T-helper 2 cell treated with Interferon-gamma antibody and Interleukin-4, amounts not matched to agents 100 ng/mL and 5 ng/mL, for 36 hours (primary cell): ENCODE measurements around the gene HABP2. TPM values are rescaled to one million over a fixed set of nuclear protein-coding genes. Genes with fewer than 3 reads are reported as not detected.

Experiments used
- intact Hi-C: fragments of 100-400 bp; cut with micrococcal nuclease; formaldehyde crosslinking; loops from one replicate; pipeline ENCODE4 v1.15.1; 2023
- total RNA-seq: library from RNA; stranded (reverse); gene quantifications from 2 replicates; pipeline ENCODE4 v1.2.3, GENCODE V29; 2022

The HABP2 gene
- total RNA-seq, 1 donor from 2014 or later: not detected

DNA sequence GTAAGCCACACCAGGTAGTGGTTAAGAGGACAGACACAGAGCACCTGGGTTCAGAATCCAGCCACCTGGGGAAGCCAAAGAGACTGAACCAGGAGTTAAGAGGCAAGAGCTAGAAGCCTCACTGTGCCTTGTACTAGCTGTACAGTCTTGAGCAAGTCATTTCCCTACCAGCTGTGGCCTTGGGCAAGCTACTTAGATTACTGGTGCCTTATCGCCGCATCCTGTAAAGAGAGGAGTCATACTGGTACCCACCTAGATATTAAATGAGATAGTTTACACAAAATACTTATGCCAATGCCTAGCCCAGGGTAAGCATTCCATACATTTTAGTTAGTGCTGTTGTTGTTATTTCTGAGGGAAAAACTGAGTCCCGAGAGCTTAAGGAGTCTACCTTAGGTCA is 47.7 kb downstream of the HABP2 start:
- intact Hi-C loops: no loop called here

DNA sequence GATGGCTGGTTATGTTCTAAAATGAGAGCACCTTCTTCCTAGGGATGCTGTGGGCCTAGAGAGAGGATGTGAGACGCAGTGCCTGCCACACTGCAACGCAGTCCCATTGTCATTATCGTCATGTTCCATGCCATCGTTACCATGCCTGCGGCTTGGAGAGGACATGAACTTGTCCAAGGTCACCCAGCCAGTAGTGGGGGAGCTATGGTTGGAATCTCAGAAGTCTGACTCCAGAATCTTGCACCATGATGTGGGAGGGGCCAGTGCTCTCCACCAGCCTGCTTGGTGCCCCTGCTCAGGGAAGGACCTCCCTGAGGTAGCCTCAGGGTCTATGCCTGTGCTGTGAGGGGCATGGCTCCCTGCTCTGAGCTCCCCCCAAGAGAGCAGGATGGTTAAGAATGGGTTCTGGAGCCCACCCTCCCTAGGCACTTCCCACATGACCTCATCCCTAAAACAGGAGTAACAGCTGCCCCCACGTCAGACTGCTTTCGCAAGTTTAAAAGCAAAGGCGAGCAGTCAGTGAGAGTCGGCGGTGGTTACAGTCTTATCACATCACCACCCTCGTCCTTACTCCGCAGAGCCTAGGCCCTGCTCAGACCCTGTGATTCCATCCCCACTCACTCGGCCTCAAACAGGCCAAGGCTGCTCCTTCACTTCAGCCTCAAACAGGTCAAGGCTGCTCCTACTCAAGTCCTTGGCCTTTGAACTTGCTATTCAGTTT is 50.4 kb downstream of the HABP2 start:
- intact Hi-C loops: no loop called here

DNA sequence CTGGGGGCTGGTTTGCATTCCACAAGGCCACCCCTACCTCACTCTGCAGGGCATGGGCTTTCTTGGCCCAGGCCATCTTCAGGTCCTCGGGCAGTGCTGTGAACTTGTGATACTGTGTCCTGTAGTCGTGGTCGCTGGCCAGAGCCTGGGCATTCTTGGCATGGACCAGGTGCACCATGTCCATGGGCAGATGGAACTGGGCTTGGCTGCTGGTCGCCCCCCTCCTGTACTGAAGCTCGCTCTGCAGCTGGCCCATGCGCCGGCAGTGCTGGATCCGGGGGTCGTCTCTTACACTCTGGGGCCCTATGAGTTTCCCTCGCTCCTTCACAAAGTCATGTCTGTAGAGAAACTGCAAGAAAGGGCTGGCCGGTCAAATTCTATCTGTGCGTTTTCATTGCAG is 51.7 kb downstream of the HABP2 start:
- intact Hi-C loops: no loop called here

DNA sequence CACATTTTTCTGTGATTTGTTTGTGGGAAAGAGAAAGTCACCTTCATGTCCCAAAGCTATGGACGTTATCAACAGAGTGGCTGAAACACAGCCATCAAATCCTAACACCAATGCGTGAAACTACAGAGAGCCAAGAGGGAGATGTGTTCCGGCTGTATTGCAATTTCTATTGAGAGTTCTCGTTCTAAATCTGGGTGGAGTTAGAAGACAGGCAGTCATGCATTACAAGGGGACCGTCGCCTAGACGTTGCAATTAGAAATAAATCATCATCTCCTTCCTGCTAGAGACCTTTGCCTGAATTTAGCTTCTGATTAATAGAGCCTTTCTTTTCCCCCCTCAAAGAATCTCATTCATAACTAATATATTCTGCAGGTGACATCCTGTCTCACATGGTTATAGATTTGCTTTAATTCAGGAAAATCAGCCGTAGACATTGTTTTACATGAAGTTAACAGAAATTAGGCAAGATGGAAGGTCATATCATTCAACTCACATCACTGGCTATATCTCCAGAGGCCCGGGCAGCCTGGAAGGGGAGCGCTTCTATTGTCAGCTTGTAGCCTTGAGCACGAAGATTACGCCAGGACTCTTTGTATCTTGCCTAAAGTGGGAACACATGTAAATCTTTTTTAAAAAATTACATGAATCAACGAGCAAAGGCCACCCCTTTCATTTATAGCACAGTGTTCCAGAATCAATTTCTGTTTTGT is 52.6 kb downstream of the HABP2 start:
- intact Hi-C loops: no loop called here

DNA sequence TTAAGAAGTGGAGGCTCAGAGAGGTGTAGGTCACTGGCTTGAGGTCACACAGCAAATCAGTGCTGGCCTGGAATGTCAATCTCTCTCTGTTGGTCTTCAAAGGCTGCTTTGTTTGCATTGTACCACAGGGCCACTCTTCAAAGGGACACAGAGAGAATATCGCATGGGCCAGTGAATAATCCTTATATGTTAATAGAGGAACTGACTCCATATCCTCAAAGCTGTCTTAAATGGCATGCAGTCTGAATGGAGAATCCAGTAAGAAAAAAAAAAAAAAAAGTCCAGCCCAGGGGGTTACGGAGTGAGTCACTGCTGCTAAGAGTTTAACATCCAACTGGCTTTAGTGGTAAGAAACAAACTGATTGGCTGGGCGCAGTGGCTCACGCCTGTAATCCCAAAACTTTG is 56.9 kb downstream of the HABP2 start:
- intact Hi-C loops: no loop called here

DNA sequence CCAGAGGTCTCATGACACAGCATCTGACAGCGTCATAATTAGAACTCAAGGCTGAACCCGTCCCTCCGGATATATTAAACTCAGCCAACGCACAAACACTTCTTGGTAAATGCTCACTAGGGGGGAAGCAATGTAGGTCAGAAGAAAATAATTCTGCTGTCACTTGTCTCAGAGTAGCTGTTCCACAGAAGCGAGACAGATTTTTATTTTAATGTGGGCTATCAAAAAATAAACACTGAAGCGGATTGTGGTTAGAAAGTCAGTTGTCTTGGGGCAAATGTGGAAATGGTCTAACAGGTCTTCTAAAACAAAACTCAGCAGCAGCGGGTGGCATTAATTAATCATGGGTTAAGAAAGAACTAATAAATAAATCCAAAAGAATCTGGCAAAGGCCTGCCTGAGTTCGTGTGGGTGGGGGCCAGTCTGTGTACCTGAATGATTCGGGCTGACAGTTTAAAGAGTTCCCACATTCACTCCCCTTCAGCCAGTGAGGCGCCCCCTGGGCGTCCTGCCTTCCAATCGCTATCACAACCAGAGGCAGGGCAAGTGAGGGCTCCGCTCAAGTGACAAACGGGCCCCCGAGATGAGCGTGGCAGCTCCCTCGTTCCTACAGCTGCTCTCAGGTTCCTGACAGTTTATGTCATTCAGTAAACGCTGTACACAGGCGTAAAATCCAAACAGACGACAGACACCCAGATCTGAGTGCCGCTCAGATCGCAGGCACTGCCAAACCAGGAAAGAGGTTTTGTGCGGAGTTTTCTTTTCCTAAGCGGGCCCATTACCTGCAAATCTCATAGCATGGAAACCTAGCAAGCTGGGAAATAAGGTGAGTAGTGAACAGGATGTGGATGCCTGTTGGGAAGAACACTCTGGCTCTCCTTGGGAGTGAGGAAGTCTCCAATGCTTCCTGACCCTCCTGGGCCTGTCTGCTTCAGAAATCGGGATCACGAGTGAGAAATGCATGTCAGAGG is 58.1 kb downstream of the HABP2 start:
- intact Hi-C loops: no loop called here

DNA sequence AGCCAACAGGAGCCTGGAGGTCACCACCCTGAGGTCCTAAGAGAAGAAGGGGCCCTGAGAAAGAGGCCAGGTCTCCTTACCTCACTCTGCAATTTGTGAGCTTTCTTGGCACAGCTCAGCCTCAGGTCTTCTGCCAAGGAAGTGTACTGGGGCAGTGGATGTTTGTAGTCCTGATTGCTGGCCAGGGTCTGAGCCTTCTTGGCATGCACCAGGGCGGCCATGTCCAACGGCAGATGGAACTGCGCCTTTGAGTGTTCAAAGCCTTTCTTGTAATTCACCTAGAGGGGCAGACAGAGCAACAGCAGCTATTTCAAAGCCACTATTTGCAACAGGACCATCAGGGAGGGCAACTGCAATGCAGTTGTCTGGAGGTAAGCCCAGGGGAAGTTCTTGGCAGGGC is 59.3 kb downstream of the HABP2 start:
- intact Hi-C loops: no loop called here

DNA sequence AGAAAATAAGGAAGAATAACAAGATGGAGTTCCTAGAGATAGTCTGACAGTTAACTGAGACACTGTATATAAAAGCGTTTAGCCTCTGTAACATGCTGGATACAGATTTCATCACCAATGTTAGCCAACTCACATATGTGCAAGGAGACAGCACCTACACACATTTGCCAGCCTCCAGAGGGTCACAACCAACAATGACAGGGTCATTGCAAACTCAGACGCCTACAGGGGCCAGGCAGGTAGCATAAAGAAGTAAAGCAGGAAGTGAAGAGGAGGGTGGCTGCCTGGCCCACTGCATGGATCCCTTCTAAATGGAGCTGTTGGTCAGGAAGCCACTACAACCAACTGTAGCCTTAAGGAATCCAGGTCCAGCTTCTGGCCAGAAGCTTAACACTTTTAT is 60.6 kb downstream of the HABP2 start:
- intact Hi-C loops: no loop called here

DNA sequence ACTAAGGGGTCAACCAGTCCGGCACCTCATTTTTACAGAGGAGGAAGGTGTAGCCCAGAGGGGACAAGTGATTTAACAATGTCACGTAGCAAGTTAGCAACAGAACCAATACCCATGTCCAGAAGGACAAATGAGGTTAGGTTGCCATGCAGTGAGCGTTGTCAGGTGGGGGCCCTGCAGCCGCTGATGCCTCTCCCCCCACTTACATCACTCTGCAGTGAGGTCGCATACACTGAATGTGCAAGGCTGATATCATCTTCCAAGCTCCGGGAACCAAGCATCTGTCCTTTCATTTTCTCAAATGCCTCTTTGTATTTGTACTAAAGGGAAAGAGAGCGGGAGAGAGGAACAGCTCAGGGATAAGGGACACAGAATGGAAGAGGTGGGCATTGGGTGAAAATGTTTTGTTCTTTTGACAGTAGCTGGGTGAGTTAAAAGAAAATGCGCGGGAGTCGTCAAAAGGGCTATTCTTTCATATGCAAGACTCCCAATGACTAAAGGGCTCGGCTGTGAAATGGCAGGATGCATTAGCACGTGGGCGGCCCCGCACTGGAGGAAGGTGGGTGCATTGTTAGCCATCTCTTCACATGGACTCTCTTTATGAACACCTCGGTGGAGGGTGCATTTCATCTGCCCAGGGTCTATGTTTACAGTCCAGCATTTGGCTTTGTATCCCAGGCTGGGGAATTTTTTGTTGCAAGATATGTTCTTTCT is 61.3 kb downstream of the HABP2 start:
- intact Hi-C loops: no loop called here

DNA sequence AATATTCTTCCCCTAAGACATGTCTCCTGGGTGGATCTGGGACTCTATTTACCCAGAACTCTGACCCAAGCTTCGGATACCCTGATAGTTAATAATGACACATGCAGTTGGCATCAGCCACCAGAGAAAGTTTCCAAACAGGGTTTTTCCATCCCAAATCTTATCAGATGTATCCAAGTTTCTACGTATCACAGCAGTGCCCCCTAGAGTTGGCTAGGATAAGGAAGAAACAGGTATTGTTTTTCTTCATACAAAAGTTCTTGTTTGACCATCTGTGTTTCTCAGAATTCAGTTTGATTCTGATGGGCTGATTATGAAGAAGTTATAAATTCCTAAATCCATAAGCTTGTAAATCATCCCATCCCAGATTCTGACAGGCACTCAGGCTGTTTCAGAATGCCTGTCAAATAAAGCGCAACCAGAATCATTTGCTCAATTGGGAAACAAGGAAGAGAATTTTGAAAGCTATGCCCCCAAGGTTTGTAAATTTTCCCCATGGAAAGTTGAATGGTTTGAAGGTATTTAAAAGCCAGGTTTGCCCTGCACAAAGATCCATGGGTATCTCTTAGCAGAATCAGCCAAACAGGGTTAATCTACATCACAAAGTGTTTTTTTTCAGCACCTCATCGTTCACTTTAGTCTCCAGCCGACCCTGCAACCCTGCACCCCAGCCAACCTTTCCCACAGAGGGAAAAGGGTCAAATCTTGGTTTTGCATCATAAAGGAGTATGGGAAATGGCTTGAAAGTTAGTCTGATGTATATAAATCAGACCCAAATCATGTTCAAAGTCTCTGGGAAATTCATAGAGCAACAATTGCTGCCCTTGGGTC is 63.6 kb downstream of the HABP2 start:
- intact Hi-C loops: no loop called here

DNA sequence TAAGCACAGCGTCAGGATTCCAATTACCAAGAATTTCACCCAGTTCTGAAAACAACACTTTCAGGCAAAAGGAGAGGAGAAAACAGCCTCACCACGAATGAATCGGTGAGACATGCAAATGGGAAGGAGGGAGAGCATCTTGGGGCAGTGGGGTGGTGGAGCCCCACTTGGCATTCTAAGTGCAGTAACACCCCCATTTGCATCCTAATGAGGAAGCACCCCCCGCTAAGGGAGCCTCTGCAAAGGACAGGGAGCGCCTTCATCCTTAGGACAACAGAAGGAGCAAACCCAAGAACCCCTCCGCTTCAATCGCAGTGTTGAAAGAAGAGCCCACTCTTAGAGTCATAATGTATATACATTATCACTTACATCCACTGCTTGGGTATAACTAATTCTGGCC is 64.2 kb downstream of the HABP2 start:
- intact Hi-C loops: no loop called here

DNA sequence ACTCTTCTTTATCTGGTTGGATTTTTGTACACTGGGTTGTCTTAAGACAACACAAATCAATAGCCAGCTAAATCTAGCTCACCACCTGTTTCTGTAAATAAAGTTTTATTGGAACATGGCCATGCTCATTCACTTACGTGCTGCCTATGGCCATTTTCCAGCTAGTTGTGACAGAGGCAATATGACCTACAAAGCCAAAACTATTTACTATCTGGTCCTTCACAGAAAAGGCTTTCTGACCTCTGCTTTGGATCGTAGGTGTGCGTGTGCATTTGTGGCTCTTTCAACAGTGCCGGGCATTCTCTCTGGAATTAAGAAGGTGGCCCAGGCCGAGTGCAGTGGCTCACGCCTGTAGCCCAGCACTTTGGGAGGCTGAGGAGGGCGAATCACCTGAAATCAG is 65.5 kb downstream of the HABP2 start:
- intact Hi-C loops: no loop called here

DNA sequence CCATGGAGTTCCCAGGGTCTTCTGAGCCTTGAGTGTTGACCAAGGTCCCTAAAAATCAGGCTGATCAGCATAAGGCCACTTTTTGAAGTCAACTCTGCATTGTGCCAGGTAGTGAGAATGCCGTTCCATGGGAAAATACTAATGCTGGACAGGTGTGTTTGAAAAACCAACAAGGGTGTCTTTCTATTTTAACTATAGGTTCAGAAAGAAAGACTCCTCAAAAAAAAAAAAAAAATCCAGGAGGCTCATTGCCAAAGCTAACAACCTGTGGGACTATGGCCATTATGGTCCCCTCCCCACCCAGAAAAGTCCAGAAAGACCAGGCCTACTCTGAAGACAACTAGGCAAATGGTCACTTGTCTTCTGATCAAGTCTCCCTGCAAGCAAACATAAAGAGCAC is 66.5 kb downstream of the HABP2 start:
- intact Hi-C loops: no loop called here

DNA sequence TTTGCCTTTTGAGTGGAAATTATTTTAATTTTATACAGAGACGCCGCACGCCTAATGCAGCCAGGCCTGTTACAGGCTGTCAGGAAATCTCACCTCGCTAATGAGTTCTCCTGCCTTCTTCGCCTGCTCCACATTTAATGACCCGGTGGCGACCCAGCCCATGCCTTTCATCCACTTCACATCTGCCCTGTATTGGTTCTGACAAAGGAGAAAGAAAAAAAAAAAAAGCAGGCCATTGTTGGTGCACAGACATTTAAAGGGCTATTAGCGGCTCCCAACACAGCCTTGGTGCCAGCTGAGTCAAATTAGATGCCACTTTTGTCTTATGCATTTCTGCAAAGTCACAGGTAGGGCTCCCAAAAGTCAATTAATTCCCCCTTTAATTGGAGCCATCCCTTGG is 67.7 kb downstream of the HABP2 start:
- intact Hi-C loops: no loop called here

DNA sequence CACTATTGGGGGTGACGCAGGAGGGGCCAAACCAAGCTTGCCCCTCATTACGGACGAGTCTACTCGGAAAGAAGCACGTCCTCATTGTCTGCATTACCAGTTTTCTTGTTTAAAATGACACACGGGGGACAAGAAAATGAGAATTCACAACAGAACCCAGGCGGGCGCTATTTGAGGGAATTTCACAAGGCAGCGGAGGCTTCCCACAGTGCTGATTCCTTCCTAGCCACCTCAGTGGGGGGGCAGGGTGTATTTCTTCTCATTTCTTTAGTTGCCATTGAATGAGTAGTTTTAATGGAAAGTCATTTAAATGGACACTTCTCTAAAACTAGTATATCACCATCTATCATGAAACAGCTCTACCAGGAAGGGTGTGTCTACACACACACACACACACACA is 68.1 kb downstream of the HABP2 start:
- intact Hi-C loops: no loop called here

DNA sequence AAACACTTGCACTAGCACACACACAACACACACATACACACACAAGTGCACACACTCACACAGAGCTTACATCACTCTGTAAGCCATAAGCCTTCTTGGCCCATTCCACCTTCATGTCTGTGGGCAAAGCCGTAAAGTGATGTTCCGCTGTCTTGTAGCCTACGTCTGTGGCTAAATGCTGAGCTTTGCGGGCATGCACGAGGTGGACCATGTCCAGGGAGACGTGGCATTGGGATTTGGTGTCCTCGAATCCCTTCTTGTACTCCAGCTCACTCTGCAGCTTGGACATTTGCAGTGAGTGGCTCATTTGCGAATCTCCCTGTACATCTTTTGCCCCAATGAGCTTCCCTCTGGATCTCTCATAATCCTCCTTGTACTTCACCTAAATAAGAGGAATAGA is 68.9 kb downstream of the HABP2 start:
- intact Hi-C loops: no loop called here

DNA sequence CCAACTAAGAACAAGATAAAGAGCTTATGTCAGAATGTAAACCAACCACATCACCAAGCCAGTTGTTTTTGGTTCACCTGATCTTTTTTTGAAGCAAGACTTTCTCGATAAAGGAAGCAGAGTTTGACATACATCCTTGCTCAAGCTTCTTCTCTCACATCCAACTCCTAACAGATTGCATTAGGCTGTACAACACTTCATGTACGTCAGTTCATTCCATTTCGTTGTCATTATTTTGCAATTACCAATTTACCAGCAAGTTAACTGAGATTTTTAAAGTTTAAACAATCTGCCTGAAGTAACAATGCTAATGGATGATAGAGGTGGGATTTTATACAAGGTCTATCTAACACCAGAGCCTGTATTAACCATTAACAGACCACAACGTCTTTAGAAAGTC is 70.0 kb downstream of the HABP2 start:
- intact Hi-C loops: no loop called here

DNA sequence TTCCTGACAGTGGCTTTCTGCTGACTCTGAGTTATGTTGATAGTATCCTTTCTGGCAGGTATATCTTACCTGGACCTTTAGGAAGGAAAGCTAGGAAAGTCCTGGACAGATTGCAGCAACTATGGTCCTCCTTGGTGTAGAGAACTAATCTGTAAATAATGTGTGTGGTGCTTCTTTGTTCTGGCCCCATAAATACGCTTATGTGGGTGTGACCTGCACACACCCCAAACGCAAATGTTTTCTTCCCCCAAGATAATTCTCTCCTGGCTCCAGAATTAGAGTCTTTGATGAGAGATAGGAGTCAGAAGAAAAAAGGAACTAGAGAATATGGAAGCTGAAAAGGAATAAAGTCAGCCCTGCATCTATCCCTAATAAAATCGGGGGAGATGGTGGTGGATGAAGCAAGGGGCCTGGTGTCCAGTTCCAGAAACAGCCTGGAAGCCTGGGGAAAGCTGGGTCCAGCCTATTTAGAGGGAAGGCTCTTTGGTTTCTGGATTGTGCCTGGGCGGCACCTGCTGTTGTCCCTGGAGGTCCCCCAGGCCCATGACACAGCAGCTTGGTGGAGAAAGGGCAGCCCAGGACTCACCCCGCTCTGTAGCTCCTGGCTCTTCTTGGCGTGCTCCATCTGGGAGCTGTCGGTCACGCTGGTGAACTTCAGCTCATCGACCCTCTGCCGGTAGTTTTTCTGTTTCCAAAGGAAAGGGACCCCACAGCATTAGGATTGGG is 72.8 kb downstream of the HABP2 start:
- intact Hi-C loops: no loop called here

DNA sequence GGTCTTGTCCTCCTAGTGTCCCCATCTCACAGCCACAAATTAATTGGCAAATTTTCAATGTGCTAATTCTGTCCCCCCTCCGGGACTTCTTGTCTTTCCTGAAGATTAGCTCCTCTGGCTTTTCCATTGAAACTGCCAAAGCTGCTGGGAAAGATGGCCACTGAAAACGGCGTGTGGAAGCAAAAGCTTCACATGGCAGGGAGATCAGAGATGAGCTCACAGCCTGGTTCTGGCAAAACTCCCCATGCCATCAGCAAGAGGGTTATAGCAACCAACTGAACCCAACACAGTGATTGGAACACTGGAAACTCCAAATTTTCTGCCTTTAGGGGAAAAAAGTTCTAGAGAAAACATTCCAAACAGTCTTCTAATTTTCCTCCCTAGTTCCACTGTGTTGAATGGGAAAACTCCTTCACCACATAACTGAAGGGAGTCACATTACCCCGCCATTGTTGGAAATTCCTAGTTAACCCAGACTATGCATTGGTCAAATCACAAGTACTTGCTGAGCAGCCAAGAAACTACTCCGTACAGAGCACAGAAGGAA is 74.0 kb downstream of the HABP2 start:
- intact Hi-C loops: no loop called here

DNA sequence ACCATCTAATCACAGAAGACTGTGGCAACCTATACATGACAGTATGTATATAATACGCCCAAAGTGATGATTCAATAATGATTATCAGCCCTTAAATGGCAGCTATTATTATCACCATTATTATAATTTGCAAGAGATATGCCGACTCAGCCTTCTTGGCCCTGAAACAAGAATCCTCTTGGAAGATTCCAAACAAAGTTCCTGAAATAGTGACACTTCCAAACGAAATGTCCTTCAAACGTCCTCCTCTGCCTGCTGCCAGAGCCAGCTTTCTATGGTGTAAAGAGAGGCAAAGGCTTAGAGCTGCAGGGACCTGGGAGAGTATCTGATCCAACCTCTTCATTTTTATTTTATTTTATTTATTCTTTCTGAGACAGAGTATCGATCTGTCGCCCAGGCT is 75.0 kb downstream of the HABP2 start:
- intact Hi-C loops: no loop called here
